Brain microvascular endothelial cell (primary cell): ENCODE data around the gene GSAP.
A peak's percentile ranks its signal among the peaks of the same experiment; 100 is the strongest.

ENCODE experiments used
- DNase-seq: peaks from one replicate; pipeline ENCODE4 v3.0.0-alpha.2; 2020
- H3K27ac ChIP-seq: fragments of 250-450 bp; sonication (Bioruptor Pico); 2 replicates; pipeline ENCODE4 v1.5.1; 2020; ENCODE audit warnings: mild to moderate bottlenecking, moderate library complexity
- H3K27me3 ChIP-seq: fragments of 250-450 bp; sonication (Bioruptor Pico); replicated peaks from 2 replicates; pipeline ENCODE4 v1.5.1; 2020; ENCODE audit warnings: mild to moderate bottlenecking
- H3K36me3 ChIP-seq: fragments of 250-450 bp; sonication (Bioruptor Pico); replicated peaks from 2 replicates; pipeline ENCODE4 v1.5.1; 2020; ENCODE audit warnings: mild to moderate bottlenecking
- H3K4me3 ChIP-seq: 2 replicates; pipeline ENCODE4 v1.5.1; 2011; ENCODE audit warnings: low read depth, mild to moderate bottlenecking, control low read depth, low read length, moderate library complexity
- CTCF ChIP-seq: IDR thresholded peaks from 2 replicates; pipeline ENCODE4 v1.5.1; 2011; ENCODE audit warnings: low read depth, mild to moderate bottlenecking, moderate library complexity, low read length, control low read depth, inconsistent platforms; ENCODE audit errors: missing control alignments
- in situ Hi-C: cut with HindIII; loops from 2 replicates; pipeline ENCODE4 v1.10.0; 2017; ENCODE audit warnings: low sequenced_read_pairs, low pct_ligation_motif_present

The GSAP gene

GRCh38 chr7:77415476-77415822 lies 700 bp downstream of the GSAP start:
- peak overlapping the region; percentile 60 for H3K4me3 ChIP-seq
- TF ChIP-seq CTCF: no peak
- no peak overlapping the region for H3K27ac ChIP-seq
- H3K36me3 ChIP-seq: no peaks in the 10 kb centered on the region
- H3K27me3 ChIP-seq: no peaks in the 10 kb centered on the region
- in situ Hi-C loops: no loop called here
- no peak for DNase-seq

GRCh38 chr7:77413861-77414424 lies 2.2 kb downstream of the GSAP start:
- Histone ChIP-seq H3K4me3 (no peak overlapping the region), H3K27ac (no peak overlapping the region), H3K27me3 (no peaks in the 10 kb centered on the region), H3K36me3 (no peaks in the 10 kb centered on the region)
- TF ChIP-seq CTCF: no peak
- in situ Hi-C loops: no loop called here
- DNase-seq: no peak

- in situ Hi-C loops: no loop called here
- H3K27ac ChIP-seq: no peak overlapping the region
- no peaks in the 10 kb centered on the region for H3K36me3 ChIP-seq
- no peak for TF ChIP-seq CTCF
- H3K27me3 ChIP-seq: no peaks in the 10 kb centered on the region
- no peak for DNase-seq
- H3K4me3 ChIP-seq: no peak overlapping the region
Observed at GRCh38 chr7:77413128-77413527, 3.0 kb downstream of the GSAP start.

- in situ Hi-C loops: no loop called here
- H3K4me3 ChIP-seq: no peak overlapping the region
- H3K27ac ChIP-seq: peak overlapping the region; percentile 83
Observed at GRCh38 chr7:77409739-77410547, 6.2 kb downstream of the GSAP start.

GRCh38 chr7:77409005-77409738 lies 7.0 kb downstream of the GSAP start:
- in situ Hi-C loops: no loop called here
- Histone ChIP-seq H3K36me3 (no peaks in the 10 kb centered on the region), H3K27ac (peak overlapping the region; percentile 83), H3K4me3 (no peak overlapping the region), H3K27me3 (no peaks in the 10 kb centered on the region)
- DNase-seq: peak; percentile 45
- TF ChIP-seq CTCF: no peak

More at GRCh38 chr7:77409739-77410547, 6.2 kb downstream of the GSAP start:
- DNase-seq: peak; percentile 49
- Histone ChIP-seq H3K36me3 (no peaks in the 10 kb centered on the region), H3K27me3 (no peaks in the 10 kb centered on the region)
- no peak for TF ChIP-seq CTCF
